ENCODE data around the gene LTB4R. TPM values are rescaled to one million over a fixed set of nuclear protein-coding genes. Genes with fewer than 3 reads are reported as not detected.

LTB4R gene
- total and polyA plus RNA-seq, 9 of the 15 experiments (the other 6 are each of a cell fraction or from before 2014, with no cell fraction given): 0.38 to 10.5 (median 2.8) TPM

GRCh38 chr14:24325041-24325530 is 13.8 kb downstream of the LTB4R start:
- DNase-seq (ENCODE audit: extremely low read depth in 1 of 4, low spot score in 3 of 4) (no peak), FAIRE-seq (no peak), ATAC-seq (no peak)
- in situ Hi-C loops (cut with MboI) (loop anchor here (25.0 kb wide), 1 partner anchor 362 kb away; no protein-coding TSS in a partner anchor), intact Hi-C loops (cut with micrococcal nuclease) (no loop called here)
- no peaks in the 10 kb centered on the region for H3K79me2 ChIP-seq (ENCODE audit: control insufficient read depth, insufficient read depth, low read length)
- 38% methylated on average over 4 of the region's 5 CpGs for WGBS (ENCODE audit: insufficient coverage, low coverage, missing lambda C conversion rate)
- H2AFZ ChIP-seq (ENCODE audit: low read depth, low read length): no peak overlapping the region
- H3K9me1 ChIP-seq (ENCODE audit: control insufficient read depth, insufficient read depth, low read length): no peaks in the 10 kb centered on the region
- BruUV-seq (replicated peaks): no TSS peak
- peaks cover 0 to 9% of the 10 kb centered on the region in 2 experiments; a peak in 4 of 5 replicates for H3K4me1 ChIP-seq (replicated peaks in 1 of 2; ENCODE audit: control insufficient read depth in 2 of 2, insufficient read depth in 2 of 2, low read length in 2 of 2)
- H3K36me3 ChIP-seq (ENCODE audit: control insufficient read depth, insufficient read depth, low read length): no peaks in the 10 kb centered on the region
- H4K20me1 ChIP-seq (replicated peaks; ENCODE audit: control insufficient read depth, insufficient read depth, low read length): no peaks in the 10 kb centered on the region
- H3K27ac ChIP-seq (ENCODE audit: extremely low read depth, low read depth, low read length): no peak overlapping the region
- no peak overlapping the region for H3K4me3 ChIP-seq
- CTCF ChIA-PET (ENCODE audit: low intra/inter-chr PET ratio): no interaction called here
- no peaks in the 10 kb centered on the region for H3K27me3 ChIP-seq (ENCODE audit: control insufficient read depth in 2 of 2, insufficient read depth in 2 of 2, low read length in 2 of 2)
- no peak overlapping the region for H3K4me2 ChIP-seq (ENCODE audit: insufficient read depth, low read length)
- no peak overlapping the region for H3K9ac ChIP-seq (ENCODE audit: insufficient read depth in 1 of 2, low read depth in 2 of 2, low read length in 2 of 2)
- H3K9me3 ChIP-seq (replicated peaks; ENCODE audit: control insufficient read depth, insufficient read depth, low read depth, low read length): no peaks in the 10 kb centered on the region
- POLR2A ChIA-PET: interaction anchor here (0.6 kb wide), 2 partner anchors 11 to 193 kb away, joined by 3 to 5 read pairs; no protein-coding TSS in a partner anchor
- TF ChIP-seq PHF8 (IDR thresholded peaks at IDR 0.05; ENCODE audit: borderline replicate concordance, low read length) (no peak), PRDM10 (IDR thresholded peaks at IDR 0.05; ENCODE audit: partially characterized antibody) (no peak), EP400 (IDR thresholded peaks at IDR 0.05) (no peak), TRIM28 (IDR thresholded peaks at IDR 0.05) (no peak), MEIS2 (IDR thresholded peaks at IDR 0.05; ENCODE audit: partially characterized antibody) (no peak), HMGN3 (IDR thresholded peaks at IDR 0.05; ENCODE audit: borderline replicate concordance, extremely low read depth, insufficient read length, low read depth, low read length) (no peak), PRPF4 (IDR thresholded peaks at IDR 0.05; ENCODE audit: insufficient read depth, low read depth, low read length, poor library complexity, severe bottlenecking) (no peak), POU5F1 (IDR thresholded peaks at IDR 0.05; ENCODE audit: borderline replicate concordance, low read depth, low read length, partially characterized antibody) (no peak), SRSF7 (optimal IDR thresholded peaks at IDR 0.05; ENCODE audit: low read depth, low read length) (no peak), ZNF239 (CRISPR knock-in tag; IDR thresholded peaks at IDR 0.05) (no peak), BRF1 (IDR thresholded peaks at IDR 0.05; ENCODE audit: borderline replicate concordance, extremely low read depth, insufficient read length) (no peak), NR3C1 (CRISPR knock-in tag; IDR thresholded peaks at IDR 0.05) (no peak), CBX3 (IDR thresholded peaks at IDR 0.05; ENCODE audit: borderline replicate concordance in 1 of 2, low read length in 2 of 2) (no peak), HINFP (tag; conservative IDR thresholded peaks at IDR 0.05; ENCODE audit: low read depth) (no peak), GTF2A2 (tag; IDR thresholded peaks at IDR 0.05) (no peak), SNIP1 (IDR thresholded peaks at IDR 0.05; ENCODE audit: low read depth) (no peak), TSC22D4 (tag; IDR thresholded peaks at IDR 0.05) (no peak), MED1 (CRISPR knock-in tag; IDR thresholded peaks at IDR 0.05; ENCODE audit: borderline replicate concordance) (no peak)

Data from K562 (cell line).